ENCODE data around the gene TMEM212.

TMEM212 gene

DNA sequence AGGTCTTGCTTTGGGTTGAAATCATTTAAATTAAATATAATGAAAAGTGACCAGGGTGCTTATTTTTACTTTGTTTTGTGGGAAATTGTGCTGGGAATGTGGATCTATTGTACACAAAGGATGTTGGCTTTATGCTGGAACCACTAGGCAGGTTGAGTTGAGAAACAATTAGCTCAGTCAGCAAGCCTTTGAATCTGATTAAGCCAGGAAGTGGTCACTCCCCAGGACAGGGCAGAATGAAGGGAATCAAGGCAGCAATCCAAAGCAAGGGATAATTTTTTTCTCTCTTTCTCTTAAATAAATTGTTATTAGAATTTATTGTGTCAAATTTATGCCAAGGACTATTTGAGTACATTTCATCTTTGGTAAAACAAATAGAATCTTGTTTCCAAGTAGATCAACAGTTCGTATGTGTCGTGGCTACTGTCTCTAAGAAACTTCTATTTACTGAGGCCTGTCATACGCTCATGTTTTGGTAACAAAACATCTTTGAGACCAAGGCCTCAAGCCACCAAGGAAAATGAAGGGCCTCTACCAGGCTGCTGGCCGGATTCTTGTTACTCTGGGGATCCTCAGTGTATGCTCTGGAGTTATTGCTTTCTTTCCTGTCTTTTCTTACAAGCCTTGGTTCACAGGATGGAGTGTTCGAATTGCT lies at the start of gene TMEM212:
Gene TMEM212, plus strand, starts transcription at position 486 of the 655 bp plus-strand sequence. Its CDS starts 35 bp downstream, at position 521.
- no peak for DNase-seq (ENCODE audit: low read depth in 2 of 2)

DNA sequence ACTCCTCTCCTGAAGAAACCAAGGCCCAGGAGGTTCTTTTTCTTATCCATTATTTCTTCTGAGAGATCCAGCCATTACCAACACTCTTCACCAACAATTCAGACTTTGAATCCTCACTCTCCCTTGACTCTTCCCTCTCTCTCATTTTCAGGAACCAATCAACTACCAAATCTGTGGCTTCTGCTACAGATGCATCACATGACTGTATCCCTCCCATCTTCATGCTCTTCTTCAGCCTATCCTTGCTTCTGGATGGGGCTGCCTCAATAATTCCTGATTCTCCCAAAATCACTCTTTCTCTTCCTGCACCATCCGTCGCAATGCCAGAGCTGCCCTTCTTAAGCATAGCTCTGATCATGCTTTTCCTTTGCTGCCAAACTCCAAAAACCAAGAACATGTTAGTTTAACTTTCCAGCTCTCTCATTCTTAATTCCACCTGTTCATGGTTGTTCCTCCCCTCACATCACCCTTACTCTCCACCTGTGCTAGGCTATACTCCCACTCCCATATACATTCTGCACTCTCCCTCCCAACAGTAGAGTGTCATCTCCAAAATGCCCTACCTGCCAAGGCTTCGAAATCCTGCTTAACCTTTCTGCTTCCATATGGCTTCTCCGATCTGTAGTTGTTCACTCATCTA lies 46.4 kb upstream of the TMEM212 start:
- DNase-seq (ENCODE audit: low read depth in 2 of 2): no peak

DNA sequence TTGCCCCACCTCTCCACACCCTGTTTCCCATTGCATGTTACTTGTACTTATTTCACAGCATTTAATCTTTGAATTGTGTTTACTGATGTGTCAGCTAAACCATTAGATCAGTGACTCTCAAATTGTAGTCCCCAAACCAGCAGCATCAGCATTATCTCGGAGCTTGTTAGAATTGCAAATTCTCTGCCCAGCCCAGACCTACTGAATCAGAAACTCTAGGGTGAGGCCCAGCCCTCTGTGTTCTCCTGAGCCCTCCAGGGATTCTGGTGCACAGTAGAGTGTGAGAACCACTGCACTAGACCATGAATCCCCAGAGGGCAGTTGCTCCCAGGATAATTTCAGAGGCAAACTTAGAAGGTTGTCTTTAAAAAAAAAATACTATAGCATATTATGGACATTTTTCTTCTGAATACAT lies 45.9 kb upstream of the TMEM212 start:
- no peak for DNase-seq (ENCODE audit: low read depth in 2 of 2)

DNA sequence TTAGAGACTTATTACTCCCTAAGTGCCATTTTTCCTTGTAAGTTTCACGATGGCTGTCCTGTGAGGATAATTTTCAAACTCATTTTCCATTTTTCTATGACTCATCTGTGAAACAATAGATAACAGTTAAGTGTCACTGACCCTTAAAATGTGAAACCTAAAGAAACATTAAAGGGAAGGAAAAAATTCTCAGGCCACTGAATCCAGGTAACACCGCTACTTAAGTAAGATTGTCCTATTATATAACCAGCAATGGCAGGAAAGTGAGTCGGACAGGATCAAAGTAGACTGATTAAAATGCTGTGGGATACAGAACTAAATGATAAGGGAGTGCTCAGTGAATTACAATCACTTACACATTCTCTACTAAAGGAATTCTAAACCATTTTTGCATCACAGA lies 45.3 kb upstream of the TMEM212 start:
- DNase-seq (ENCODE audit: low read depth in 2 of 2): no peak

DNA sequence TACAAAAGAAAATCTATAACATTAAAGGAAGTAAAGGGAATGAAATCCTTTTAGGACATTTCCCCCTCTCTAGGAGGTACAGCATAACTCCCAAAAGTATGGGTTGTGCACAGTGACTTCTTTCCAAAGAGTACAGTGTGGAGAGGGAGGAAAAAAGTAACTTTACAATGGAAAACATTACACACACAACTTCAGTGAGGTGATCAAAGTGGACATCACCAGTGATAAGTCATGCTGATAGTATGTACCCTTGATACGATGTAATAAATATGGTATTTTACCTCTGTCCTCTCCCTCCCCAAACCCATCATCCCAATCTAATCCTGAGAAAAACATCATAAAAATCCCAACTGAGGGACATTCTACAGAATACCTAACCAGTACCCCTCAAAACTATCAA lies 43.6 kb upstream of the TMEM212 start:
- DNase-seq (ENCODE audit: low read depth in 2 of 2): no peak

DNA sequence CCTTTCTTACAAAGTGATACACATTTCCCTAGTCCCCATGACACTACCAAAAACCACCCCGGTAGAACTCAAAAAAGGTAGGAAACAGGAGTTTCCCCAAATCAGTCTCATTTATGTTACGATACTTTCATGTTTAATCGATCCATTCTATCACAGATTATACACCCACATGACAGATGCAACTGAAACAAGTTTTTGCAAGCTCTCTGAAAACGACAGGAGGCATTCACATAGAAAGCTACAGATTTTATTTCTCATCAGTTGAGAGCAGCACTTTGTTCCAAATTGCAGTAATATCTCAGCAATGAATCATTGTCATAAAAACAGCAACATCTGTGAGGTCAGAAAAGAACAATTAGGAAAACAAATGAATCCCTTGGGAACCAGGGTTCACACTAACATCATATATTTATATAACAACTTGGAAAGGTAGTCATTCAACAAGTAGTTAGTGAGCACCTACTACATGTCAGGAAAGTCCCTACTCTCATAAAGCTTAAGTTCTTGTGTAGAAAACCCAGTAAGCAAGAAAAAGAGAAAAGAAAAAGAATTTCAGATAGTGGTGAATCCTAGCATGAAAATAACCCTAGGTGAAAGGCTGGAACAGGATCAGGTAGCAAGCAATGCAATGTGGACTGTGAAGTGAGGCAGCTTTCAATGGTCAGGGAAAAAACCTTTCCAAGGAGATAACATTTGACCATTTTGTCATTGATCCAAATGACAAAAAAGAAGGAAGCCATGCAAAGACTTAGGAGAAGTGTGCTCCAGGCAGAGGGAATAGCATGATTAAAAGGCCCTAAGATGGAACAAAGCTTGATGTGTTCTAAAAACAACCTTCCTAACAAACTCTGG lies 41.2 kb upstream of the TMEM212 start:
- no peak for DNase-seq (ENCODE audit: low read depth in 2 of 2)

DNA sequence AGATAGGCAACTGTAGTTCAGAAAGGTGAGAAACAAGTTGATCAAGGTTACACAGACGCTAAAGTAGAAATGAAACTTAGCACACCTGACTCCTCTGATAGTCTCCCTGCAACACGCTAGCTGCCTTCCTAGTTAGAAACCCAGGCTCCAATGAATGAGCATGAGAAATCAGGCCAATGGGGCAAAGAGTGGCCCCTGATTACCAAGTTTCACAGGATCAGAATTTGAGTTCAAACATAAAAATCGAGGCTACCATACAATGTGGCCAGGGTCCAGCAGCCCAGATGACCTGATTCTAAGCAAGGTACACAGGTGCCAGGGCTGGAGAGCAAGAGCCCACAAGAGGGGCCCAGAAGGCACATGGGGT lies 40.6 kb upstream of the TMEM212 start:
- no peak for DNase-seq (ENCODE audit: low read depth in 2 of 2)

DNA sequence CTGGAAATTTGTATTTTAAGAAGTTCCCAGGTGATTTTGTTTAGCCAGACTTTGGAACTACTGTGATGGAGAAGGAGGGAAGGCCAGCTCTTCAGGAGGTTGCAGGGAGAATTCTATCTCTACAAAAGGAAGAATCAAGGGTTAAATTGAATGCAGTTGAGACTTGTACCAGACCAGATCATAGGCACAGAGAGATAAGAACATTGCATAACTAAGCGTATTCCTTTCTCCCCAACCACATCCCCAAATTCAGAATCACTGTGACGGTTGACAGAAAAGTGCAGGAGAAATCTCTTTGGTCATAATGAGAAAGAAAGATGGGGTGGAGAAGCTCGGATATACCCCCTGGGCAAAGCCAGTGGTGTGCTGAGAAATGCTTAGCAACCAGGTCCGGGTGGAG lies 40.1 kb upstream of the TMEM212 start:
- no peak for DNase-seq (ENCODE audit: low read depth in 2 of 2)

DNA sequence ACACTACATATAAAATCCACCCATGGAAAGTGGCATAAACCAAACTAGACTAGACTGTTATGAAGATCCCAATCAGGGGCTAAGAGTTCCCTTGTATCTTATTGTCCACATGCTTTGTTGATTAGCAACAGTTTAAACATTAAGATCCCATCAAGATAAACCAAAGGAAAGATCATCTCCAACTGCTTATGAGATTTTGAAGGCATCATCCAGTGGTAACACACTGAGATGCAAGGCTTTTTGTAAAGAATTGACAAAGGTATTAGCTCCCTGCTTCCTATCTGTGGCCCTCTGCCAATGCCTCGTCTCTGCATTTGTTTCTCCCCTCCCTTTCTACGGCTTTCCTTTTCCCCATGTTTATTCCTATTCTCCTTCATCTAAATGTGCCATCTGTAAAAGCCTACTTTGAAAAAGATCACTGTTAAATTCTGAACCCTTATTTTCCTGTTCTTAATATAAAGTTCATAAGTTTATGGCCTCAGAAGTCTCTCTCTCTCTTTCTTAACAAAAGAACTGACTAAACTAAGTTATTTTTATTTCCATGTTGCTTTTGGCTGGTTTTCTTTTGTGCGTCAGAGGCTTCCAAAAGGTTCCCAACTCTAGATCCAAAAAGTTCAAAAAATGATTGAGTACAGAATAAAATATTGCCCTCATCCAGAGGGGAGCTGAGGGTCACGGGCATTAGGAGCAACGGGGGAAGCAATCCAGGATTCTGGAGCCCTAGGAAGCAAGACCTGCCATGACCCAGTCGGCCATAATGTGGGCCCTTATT lies 38.3 kb upstream of the TMEM212 start:
- no peak for DNase-seq (ENCODE audit: low read depth in 2 of 2)

DNA sequence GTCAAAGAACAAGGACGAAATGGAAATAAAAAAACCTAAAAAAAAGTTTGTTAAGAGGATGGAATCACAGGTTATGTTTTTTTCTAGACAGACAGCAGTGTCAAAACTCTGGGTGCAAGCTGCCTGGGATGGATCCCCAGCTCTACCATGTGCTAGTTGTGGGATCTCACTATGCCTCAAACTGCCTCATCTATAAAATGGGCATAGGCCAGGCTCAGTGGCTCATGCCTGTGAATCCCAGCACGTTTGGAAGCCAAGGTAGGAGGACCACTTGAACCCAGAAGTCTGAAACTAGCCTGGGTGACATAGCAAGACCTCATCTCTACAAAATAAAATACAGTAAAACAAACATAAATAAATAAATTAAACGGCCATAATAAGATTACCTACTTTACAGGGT lies 37.5 kb upstream of the TMEM212 start:
- DNase-seq (ENCODE audit: low read depth in 2 of 2): no peak

DNA sequence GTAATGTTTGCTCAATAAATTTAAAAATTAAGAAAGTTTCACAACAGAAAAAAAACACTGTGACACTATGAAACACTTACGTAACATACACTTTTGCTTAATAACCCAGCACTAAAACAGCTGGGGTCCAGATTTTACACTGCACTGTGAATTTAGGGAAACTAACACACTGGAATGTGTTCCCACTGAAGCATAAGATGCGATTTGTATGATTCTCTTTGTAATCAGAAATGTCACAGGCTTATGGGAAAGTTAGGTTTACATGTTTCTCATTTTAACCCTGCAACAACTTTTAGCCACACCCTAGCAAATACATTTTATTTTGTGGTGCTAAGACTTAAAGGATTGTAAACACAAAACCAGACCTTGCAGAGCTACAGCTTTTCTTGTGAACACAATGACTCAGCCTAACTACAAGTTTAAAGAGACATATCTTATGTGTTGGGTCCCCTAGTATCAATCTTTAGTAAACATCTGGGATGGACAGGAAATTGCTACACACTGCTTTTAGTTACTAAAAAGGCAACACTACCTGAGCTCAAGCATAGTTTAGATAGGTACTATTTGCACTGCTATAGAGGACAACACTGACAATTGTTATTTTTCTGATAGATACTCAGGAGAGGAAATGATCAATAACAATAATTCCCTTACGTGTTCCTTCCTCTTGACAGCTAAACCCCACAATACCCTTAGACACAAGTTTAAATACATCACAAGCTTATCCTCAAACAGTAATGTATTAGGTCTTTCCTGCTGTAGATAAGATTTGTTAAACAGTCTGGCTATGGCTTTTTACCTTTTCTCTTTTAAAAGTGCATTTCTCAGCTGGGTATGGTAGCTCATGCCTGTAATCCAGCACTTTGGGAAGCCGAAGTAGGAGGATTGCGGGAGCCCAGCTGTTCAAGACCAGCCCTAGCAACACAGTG lies 36.7 kb upstream of the TMEM212 start:
- DNase-seq (ENCODE audit: low read depth in 2 of 2): no peak

DNA sequence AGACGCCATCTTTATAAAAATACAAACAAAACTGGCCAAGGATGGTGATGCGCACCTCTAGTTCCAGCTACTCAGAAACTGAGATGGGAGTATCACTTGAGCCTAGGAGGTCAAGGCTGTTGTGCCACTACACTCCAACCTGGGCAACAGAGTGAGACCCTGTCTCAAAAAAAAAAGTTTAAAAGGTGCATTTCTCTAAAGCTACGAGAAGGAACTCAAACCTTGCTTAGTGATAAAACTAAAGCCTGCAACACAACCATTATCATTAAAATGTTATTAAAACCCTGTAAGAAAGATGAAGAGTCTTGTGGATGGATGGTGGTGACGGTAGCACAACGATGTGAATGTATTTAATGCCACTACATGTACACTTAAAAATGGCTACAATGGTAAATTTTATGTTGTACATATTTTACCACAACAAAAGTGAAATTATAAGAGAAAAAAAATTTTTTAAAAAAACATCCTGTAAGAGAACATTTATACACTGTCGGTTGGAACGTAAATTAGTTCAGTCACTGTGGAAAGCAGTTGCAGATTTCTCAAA lies 35.9 kb upstream of the TMEM212 start:
- DNase-seq (ENCODE audit: low read depth in 2 of 2): no peak

DNA sequence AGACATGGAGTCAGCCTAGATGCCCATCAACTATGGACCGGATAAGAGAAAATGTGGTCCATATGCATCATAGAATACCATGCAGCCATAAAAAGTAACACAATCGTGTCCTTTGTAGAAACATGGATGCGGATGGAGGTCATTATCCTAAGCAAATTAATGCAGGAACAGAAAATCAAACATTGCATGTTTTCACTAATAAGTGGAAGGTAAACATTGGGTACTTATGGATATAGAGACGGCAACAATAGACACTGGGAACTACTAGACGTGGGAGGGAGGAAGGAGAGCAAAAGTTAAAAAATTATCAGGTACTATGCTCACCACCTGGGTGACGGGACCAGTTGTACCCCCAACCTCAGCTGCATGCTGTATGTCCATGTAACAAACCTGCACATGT lies 35.3 kb upstream of the TMEM212 start:
- no peak for DNase-seq (ENCODE audit: low read depth in 2 of 2)

DNA sequence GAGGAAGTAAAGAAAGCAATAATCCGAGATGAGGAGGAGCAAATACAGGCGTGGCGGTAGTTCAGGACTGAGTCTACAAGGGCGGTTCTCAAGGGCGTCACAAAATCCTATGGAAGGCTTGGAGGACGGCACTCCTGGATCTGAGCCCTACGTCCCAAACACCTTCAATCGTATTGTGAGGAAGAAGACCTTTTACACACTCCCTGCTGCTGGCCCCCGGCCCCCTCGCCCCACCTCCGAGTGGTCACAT lies 33.6 kb upstream of the TMEM212 start:
- DNase-seq (ENCODE audit: low read depth in 2 of 2): no peak

DNA sequence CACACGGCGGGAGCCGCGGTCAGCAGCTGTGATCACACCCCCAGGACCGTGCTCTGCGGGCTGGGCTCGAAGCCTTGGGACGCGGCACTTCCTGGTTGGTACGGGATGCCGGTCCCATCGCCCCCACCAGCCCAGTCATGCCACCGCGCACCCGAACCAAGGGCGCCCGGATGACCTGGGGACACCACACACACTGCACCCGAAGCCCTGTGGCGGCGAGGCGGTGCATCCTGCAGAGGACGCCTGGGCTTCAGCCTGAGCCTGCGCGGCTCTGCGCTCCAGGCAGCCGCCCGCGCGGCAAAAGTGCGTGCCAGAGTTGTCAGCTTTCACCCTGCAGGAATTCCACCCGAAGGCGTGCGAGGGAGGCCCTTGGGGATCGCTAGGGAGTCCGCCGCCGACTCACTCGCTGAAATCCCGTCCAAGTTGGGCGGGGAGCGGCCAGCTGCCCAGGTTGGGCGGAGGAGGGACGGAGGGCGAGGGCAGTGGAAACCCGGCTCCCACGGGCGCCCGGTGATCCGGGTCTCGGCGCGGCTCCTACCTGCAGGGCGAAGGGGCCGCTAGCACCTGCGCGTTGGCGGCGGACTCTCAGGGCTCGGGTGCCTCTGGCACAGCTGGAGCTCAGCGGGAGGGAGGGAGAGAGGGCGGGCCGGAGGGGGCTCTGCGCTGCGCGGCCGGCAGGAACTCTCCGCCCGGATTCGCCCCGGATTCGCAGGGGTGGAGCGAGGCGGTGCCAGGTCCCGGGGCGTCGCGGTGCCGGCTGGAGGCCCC lies 33.1 kb upstream of the TMEM212 start, which contains the start of gene PLD1:
Gene PLD1, minus strand, starts transcription at position 623 of the 768 bp plus-strand sequence. CDS start 72,432 bp downstream, outside the sequence.
- peak; percentile 17 to 27 for DNase-seq (ENCODE audit: low read depth in 2 of 2)

DNA sequence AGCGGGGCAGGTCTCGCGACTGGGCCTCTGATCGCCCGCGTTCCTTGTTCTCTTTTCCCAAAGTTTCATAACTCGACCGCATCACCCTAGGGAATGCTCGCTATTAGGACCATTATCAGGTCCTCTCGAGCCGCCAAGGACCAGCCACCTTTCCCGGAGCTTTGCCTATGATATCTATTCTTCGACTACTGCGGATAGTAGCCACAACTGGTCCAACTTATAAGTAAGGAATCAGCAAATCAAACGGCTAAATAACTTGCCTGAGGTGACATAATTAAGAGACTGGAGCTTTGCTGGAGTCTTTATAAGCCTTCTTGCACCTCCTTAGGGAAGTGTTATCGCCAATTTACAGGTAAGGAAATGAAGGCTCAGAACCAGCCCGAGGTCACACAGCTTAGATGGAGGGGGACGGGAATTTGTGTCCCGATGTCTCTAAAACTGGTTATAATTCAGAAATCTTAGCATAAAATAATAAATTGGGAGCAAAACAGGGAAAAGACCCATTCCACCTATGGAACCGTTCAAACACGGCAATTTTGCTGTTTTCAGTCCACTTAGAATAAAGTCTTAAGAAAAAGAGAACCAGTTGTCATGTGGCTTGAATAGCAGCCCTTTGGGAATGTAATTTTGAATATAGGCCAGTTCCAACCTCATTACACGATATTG lies 32.4 kb upstream of the TMEM212 start:
- no peak for DNase-seq (ENCODE audit: low read depth in 2 of 2)

DNA sequence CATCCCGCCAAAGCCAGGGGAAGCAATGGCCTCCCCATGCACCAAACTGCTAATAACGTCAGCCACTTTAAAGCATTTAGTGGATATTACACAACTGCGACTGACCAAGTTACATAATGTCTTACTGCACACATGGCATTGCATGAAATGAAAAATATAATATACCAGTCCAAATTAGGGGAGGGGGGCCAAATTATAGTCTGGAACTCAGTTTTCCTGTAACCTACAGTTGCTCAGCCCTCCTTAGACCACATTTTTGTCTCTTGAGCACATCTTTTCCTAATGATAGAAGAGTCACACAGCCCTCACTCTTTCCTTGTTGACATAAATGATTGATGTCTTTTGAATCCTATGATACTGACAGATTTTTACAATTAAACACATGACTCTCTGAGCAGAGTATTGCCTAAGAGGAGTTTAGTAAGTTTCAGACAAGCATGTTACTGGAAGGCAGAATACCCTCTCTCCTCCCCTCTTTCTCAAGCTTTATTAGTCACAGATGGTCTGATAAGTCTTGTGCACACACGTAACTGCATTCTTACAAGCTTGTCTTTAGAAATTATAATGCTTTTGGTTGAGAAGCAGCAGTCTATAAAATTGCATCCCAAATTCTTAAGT lies 31.7 kb upstream of the TMEM212 start:
- DNase-seq (ENCODE audit: low read depth in 2 of 2): no peak

DNA sequence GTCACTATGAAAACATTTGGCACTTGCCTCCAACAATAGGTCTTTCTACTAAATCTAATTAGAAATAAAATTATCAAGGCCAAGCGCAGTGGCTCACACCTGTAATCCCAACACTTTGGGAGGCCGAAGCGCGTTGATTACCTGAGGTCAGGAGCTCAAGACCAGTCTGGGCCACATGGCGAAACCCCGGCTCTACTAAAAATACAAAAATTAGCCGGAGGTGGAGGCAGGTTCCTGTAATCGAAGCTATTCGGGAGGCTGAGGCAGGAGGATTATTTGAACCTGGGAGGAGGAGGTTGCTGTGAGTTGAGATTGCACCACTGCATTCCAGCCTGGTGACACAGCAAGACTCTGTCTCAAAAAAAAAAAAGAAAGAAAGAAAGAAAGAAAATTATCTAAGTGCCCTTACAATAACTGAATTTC lies 31.2 kb upstream of the TMEM212 start:
- DNase-seq (ENCODE audit: low read depth in 2 of 2): no peak

DNA sequence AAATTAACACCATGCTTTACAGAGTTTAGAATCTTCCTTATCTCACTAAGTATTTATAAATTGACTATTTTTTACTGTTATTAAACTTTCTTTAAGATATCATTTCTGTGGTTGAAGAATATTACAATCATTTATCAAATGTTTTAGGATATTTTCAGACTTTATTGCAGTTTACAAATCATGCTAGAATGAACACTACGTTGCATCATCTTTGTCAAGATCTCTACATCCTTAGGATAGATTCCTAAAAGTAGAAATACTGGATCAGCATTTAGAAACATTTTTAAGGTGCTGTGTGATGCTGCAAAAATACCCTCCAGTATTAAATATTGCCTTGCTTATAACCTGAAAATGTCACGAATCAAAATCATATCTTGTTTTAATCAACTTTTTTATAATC lies 30.3 kb upstream of the TMEM212 start:
- DNase-seq (ENCODE audit: low read depth in 2 of 2): no peak

Measured in stimulated activated CD8-positive, alpha-beta memory T cell treated with anti-CD3 and anti-CD28 coated beads, Interleukin-2, amount 100 ng/mL, for 48 hours (primary cell).